Measurements from ENCODE around the gene ASPHD2. TPM values are rescaled to one million over a fixed set of nuclear protein-coding genes. Genes with fewer than 3 reads are reported as not detected.

ASPHD2 gene
- total RNA-seq, 1 experiment from 2014 or later = 1.4 TPM

GRCh38 chr22:26487996-26488395 lies 58.9 kb downstream of the ASPHD2 start:
- H3K9me3 ChIP-seq (ENCODE audit: low read depth, low read length, poor library complexity, severe bottlenecking) = no peaks in the 10 kb centered on the region
- DNase-seq (ENCODE audit: low spot score) = no peak
- no peaks in the 10 kb centered on the region for H3K27me3 ChIP-seq (replicated peaks; ENCODE audit: insufficient read depth, low read depth, low read length, poor library complexity)
- no peak for TF ChIP-seq EZH2 (IDR thresholded peaks at IDR 0.05; ENCODE audit: borderline replicate concordance, low read depth, low read length, poor library complexity, severe bottlenecking)
- no peak for TF ChIP-seq CTCF (conservative IDR thresholded peaks at IDR 0.05; ENCODE audit: low read depth, low read length)
- intact Hi-C loops (cut with micrococcal nuclease; ENCODE audit: unreplicated experiment) = no loop called here
- no peak overlapping the region for H3K27ac ChIP-seq (ENCODE audit: low read depth, low read length, poor library complexity, severe bottlenecking)
- ChIA-PET CTCF (no interaction called here), POLR2A (ENCODE audit: low non-redundant PET) (no interaction called here)
- H3K4me3 ChIP-seq (ENCODE audit: low read depth, low read length, poor library complexity, severe bottlenecking) = no peak overlapping the region
- H3K4me1 ChIP-seq (ENCODE audit: insufficient read depth, low read length, poor library complexity, severe bottlenecking) = peaks cover 12% of the 10 kb centered on the region
- no TSS peak for BruUV-seq (replicated peaks)
- H3K36me3 ChIP-seq (ENCODE audit: insufficient read depth, low read length, poor library complexity, severe bottlenecking) = peaks cover 53% of the 10 kb centered on the region

- peaks cover 7% of the 10 kb centered on the region for H3K4me1 ChIP-seq (ENCODE audit: insufficient read depth, low read length, poor library complexity, severe bottlenecking)
- H3K4me3 ChIP-seq (ENCODE audit: low read depth, low read length, poor library complexity, severe bottlenecking) = no peak overlapping the region
- no peaks in the 10 kb centered on the region for H3K27me3 ChIP-seq (replicated peaks; ENCODE audit: insufficient read depth, low read depth, low read length, poor library complexity)
- no TSS peak for BruUV-seq (replicated peaks)
- intact Hi-C loops (cut with micrococcal nuclease; ENCODE audit: unreplicated experiment) = no loop called here
- no peak overlapping the region for H3K27ac ChIP-seq (ENCODE audit: low read depth, low read length, poor library complexity, severe bottlenecking)
- TF ChIP-seq CTCF (conservative IDR thresholded peaks at IDR 0.05; ENCODE audit: low read depth, low read length) = no peak
- no peak for TF ChIP-seq EZH2 (IDR thresholded peaks at IDR 0.05; ENCODE audit: borderline replicate concordance, low read depth, low read length, poor library complexity, severe bottlenecking)
- no peak for DNase-seq (ENCODE audit: low spot score)
- no peaks in the 10 kb centered on the region for H3K9me3 ChIP-seq (ENCODE audit: low read depth, low read length, poor library complexity, severe bottlenecking)
- CTCF ChIA-PET = interaction anchor here (0.6 kb wide), 1 partner anchor 149 kb away, joined by 3 read pairs; no protein-coding TSS in a partner anchor
- POLR2A ChIA-PET (ENCODE audit: low non-redundant PET) = no interaction called here
- peaks cover 68% of the 10 kb centered on the region for H3K36me3 ChIP-seq (ENCODE audit: insufficient read depth, low read length, poor library complexity, severe bottlenecking)
Measured at GRCh38 chr22:26489447-26490036, 60.5 kb downstream of the ASPHD2 start.

- H3K4me1 ChIP-seq (ENCODE audit: insufficient read depth, low read length, poor library complexity, severe bottlenecking) = no peaks in the 10 kb centered on the region
- no TSS peak for BruUV-seq (replicated peaks)
- ChIA-PET CTCF (no interaction called here), POLR2A (ENCODE audit: low non-redundant PET) (no interaction called here)
- no peak for DNase-seq (ENCODE audit: low spot score)
- intact Hi-C loops (cut with micrococcal nuclease; ENCODE audit: unreplicated experiment) = no loop called here
- H3K9me3 ChIP-seq (ENCODE audit: low read depth, low read length, poor library complexity, severe bottlenecking) = no peaks in the 10 kb centered on the region
- H3K4me3 ChIP-seq (ENCODE audit: low read depth, low read length, poor library complexity, severe bottlenecking) = no peak overlapping the region
- no peaks in the 10 kb centered on the region for H3K27me3 ChIP-seq (replicated peaks; ENCODE audit: insufficient read depth, low read depth, low read length, poor library complexity)
- TF ChIP-seq EZH2 (IDR thresholded peaks at IDR 0.05; ENCODE audit: borderline replicate concordance, low read depth, low read length, poor library complexity, severe bottlenecking) = no peak
- no peak for TF ChIP-seq CTCF (conservative IDR thresholded peaks at IDR 0.05; ENCODE audit: low read depth, low read length)
- H3K27ac ChIP-seq (ENCODE audit: low read depth, low read length, poor library complexity, severe bottlenecking) = no peak overlapping the region
- peaks cover 92% of the 10 kb centered on the region for H3K36me3 ChIP-seq (ENCODE audit: insufficient read depth, low read length, poor library complexity, severe bottlenecking)
Measured at GRCh38 chr22:26492220-26492619, 63.2 kb downstream of the ASPHD2 start.
